ENCODE measurements around the gene CEACAM21. TPM values are rescaled to one million over a fixed set of nuclear protein-coding genes. Genes with fewer than 3 reads are reported as not detected.

Gene CEACAM21
- polyA plus RNA-seq, 2 of the 4 experiments (the other 2 are of a cell fraction): not detected

GRCh38 chr19:41620171-41620570 is 44.2 kb downstream of the CEACAM21 start (continued):
- TF ChIP-seq ZFP36 (IDR thresholded peaks at IDR 0.05; ENCODE audit: borderline replicate concordance, partially characterized antibody): no peak
- no peak for TF ChIP-seq CHD4 (IDR thresholded peaks at IDR 0.05; ENCODE audit: borderline replicate concordance)
- TF ChIP-seq FOXS1 (CRISPR knock-in tag; IDR thresholded peaks at IDR 0.05): no peak
- no peak for TF ChIP-seq KDM1A (IDR thresholded peaks at IDR 0.05; ENCODE audit: low read depth)

GRCh38 chr19:41621226-41621625 is 45.3 kb downstream of the CEACAM21 start:
- ChIA-PET CTCF (interaction anchor here (0.9 to 2.1 kb wide), 6 partner anchors 21 to 173 kb away, joined by 3 to 9 read pairs (median 6); no protein-coding TSS in a partner anchor), POLR2A (no interaction called here)
- ATAC-seq (no peak), FAIRE-seq (no peak), DNase-seq (ENCODE audit: low read depth in 1 of 2, low spot score in 1 of 2) (no peak)
- Histone ChIP-seq H3K27ac (no peak overlapping the region), H3K9me3 (no peaks in the 10 kb centered on the region), H3K4me2 (no peak overlapping the region), H3K4me3 (no peak overlapping the region), H3K4me1 (no peaks in the 10 kb centered on the region)
- TF ChIP-seq ZFP36 (IDR thresholded peaks at IDR 0.05; ENCODE audit: borderline replicate concordance, partially characterized antibody): no peak
- no peak for TF ChIP-seq HEYL (CRISPR knock-in tag; IDR thresholded peaks at IDR 0.05)
- TF ChIP-seq ZNF302 (CRISPR knock-in tag; IDR thresholded peaks at IDR 0.05): no peak
- TF ChIP-seq JUN (IDR thresholded peaks at IDR 0.05): no peak
- TF ChIP-seq PBX3 (IDR thresholded peaks at IDR 0.05): no peak
- no peak for TF ChIP-seq CTCF (IDR thresholded peaks at IDR 0.05)
- no peak for TF ChIP-seq FOSB (CRISPR knock-in tag; IDR thresholded peaks at IDR 0.05)
- no peak for TF ChIP-seq CEBPB (IDR thresholded peaks at IDR 0.05)
- TF ChIP-seq ZC3H11A (IDR thresholded peaks at IDR 0.05): no peak
- no peak for TF ChIP-seq MYC (IDR thresholded peaks at IDR 0.05; ENCODE audit: borderline replicate concordance, low read length)
- TF ChIP-seq RARB (CRISPR knock-in tag; IDR thresholded peaks at IDR 0.05): no peak
- TF ChIP-seq, protein P1, sequence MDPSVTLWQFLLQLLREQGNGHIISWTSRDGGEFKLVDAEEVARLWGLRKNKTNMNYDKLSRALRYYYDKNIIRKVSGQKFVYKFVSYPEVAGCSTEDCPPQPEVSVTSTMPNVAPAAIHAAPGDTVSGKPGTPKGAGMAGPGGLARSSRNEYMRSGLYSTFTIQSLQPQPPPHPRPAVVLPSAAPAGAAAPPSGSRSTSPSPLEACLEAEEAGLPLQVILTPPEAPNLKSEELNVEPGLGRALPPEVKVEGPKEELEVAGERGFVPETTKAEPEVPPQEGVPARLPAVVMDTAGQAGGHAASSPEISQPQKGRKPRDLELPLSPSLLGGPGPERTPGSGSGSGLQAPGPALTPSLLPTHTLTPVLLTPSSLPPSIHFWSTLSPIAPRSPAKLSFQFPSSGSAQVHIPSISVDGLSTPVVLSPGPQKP (IDR thresholded peaks at IDR 0.05; ENCODE audit: low read depth, low read length): no peak
- no peak for TF ChIP-seq MAZ (IDR thresholded peaks at IDR 0.05; ENCODE audit: borderline replicate concordance, low read depth, low read length)
- 44% methylated on average over 4 of the region's 4 CpGs for whole genome bisulfite sequencing (ENCODE audit: missing lambda C conversion rate)

DNA sequence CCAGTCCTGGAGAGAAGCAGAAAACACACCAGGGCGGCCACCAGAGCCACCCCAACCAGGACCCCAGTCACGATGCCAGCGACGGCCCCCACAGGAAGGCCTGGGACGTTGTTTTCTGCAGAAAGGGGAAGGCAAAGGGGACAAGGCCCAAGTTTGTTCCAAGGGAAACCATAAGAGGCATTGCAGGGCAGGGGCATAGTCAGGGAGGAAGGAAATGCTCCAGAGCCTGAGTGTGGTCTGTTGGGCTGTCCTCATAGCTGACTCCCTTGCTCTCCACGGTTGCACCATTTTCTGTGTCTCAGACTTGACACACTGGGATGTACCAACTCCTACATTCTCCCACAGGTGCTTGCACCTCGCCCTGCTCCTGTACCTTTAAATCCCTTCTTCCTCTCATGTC is 45.7 kb downstream of the CEACAM21 start:
- Histone ChIP-seq H3K4me2 (no peak overlapping the region), H3K27ac (no peak overlapping the region), H3K4me3 (no peak overlapping the region), H3K4me1 (no peaks in the 10 kb centered on the region), H3K9me3 (no peaks in the 10 kb centered on the region)
- no peak for FAIRE-seq
- ATAC-seq: no peak
- CTCF ChIA-PET: interaction anchor here (0.9 to 2.1 kb wide), 6 partner anchors 20 to 173 kb away, joined by 3 to 9 read pairs (median 6); no protein-coding TSS in a partner anchor
- POLR2A ChIA-PET: no interaction called here
- WGBS (ENCODE audit: missing lambda C conversion rate): 34% methylated on average over 7 of the region's 7 CpGs
- no peak for DNase-seq (ENCODE audit: low read depth in 1 of 2, low spot score in 1 of 2)
- TF ChIP-seq RAD21 (conservative IDR thresholded peaks at IDR 0.05 in 1 of 2, IDR thresholded peaks at IDR 0.05 in 1 of 2): no peak
- no peak for TF ChIP-seq ZC3H11A (IDR thresholded peaks at IDR 0.05)
- no peak for TF ChIP-seq ESRRA (IDR thresholded peaks at IDR 0.05; ENCODE audit: borderline replicate concordance, low read length)
- TF ChIP-seq, protein P2, sequence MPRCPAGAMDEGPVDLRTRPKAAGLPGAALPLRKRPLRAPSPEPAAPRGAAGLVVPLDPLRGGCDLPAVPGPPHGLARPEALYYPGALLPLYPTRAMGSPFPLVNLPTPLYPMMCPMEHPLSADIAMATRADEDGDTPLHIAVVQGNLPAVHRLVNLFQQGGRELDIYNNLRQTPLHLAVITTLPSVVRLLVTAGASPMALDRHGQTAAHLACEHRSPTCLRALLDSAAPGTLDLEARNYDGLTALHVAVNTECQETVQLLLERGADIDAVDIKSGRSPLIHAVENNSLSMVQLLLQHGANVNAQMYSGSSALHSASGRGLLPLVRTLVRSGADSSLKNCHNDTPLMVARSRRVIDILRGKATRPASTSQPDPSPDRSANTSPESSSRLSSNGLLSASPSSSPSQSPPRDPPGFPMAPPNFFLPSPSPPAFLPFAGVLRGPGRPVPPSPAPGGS (IDR thresholded peaks at IDR 0.05): no peak
- no peak for TF ChIP-seq MYC (IDR thresholded peaks at IDR 0.05; ENCODE audit: borderline replicate concordance, low read length)
- no peak for TF ChIP-seq RCOR1 (IDR thresholded peaks at IDR 0.05; ENCODE audit: low read depth, low read length)
- TF ChIP-seq JUN (IDR thresholded peaks at IDR 0.05): no peak
- TF ChIP-seq PHF8 (IDR thresholded peaks at IDR 0.05; ENCODE audit: borderline replicate concordance, low read depth): no peak
- TF ChIP-seq, protein P1 (IDR thresholded peaks at IDR 0.05; ENCODE audit: low read depth, low read length): no peak
- no peak for TF ChIP-seq HMGXB4 (CRISPR knock-in tag; IDR thresholded peaks at IDR 0.05; ENCODE audit: borderline replicate concordance)
- no peak for TF ChIP-seq CEBPB (IDR thresholded peaks at IDR 0.05)

Measured in A549 (cell line).